ENCODE data around the gene TRIM31. TPM values are rescaled to one million over a fixed set of nuclear protein-coding genes. Genes with fewer than 3 reads are reported as not detected.

TRIM31 gene
- total and polyA plus RNA-seq, 10 of the 15 experiments (the other 5 are each of a cell fraction or from before 2014, with no cell fraction given): 0.09 to 20.5 (median 0.31) TPM; not detected in 3

- TF ChIP-seq MTA3 (IDR thresholded peaks at IDR 0.05; ENCODE audit: borderline replicate concordance, low read length): no peak
- no peak for TF ChIP-seq MYB (IDR thresholded peaks at IDR 0.05; ENCODE audit: borderline replicate concordance, low read depth, low read length)
- TF ChIP-seq RELA (IDR thresholded peaks at IDR 0.05; ENCODE audit: borderline replicate concordance, partially characterized antibody): peak; percentile 96
- TF ChIP-seq CEBPZ (IDR thresholded peaks at IDR 0.05; ENCODE audit: low read depth, low read length): no peak
- no peak for TF ChIP-seq SMAD5 (IDR thresholded peaks at IDR 0.05; ENCODE audit: low read depth)
- TF ChIP-seq NR2C1 (IDR thresholded peaks at IDR 0.05): peak; percentile 61
- TF ChIP-seq ZNF687 (IDR thresholded peaks at IDR 0.05): peak; percentile 44; the same call in 1 of the 2 replicates
- peak; percentile 79 for TF ChIP-seq MTA2 (IDR thresholded peaks at IDR 0.05; ENCODE audit: low read depth)
- TF ChIP-seq NR2F1 (conservative IDR thresholded peaks at IDR 0.05): peak; percentile 97
- TF ChIP-seq ZNF384 (IDR thresholded peaks at IDR 0.05; ENCODE audit: borderline replicate concordance, low read depth, low read length): no peak
- TF ChIP-seq KLF5 (IDR thresholded peaks at IDR 0.05; ENCODE audit: partially characterized antibody): no peak
- no peak for TF ChIP-seq ZNF274 (IDR thresholded peaks at IDR 0.05; ENCODE audit: insufficient read depth, insufficient read length)
- TF ChIP-seq USF1 (IDR thresholded peaks at IDR 0.05; ENCODE audit: borderline replicate concordance, extremely low read length, insufficient read depth, low read depth, low read length): no peak
- no peak for TF ChIP-seq JUND (IDR thresholded peaks at IDR 0.05; ENCODE audit: low read depth, low read length)
- peak; percentile 55 to 68; a peak in 3 of 4 replicates for TF ChIP-seq IKZF2 (IDR thresholded peaks at IDR 0.05)
- TF ChIP-seq HDGF (IDR thresholded peaks at IDR 0.05): peak; percentile 70; the same call in 1 of the 2 replicates
- TF ChIP-seq SKIL (IDR thresholded peaks at IDR 0.05; ENCODE audit: low read depth, poor library complexity, severe bottlenecking): peak; percentile 66
These were observed at the start of gene TRIM31 (continued) for GRCh38 chr6:30113003-30113759.

Data from GM12878 (cell line).